ENCODE results near the gene CFAP97D1. TPM values are rescaled to one million over a fixed set of nuclear protein-coding genes. Genes with fewer than 3 reads are reported as not detected.

The CFAP97D1 gene
- total and polyA plus RNA-seq, 10 of the 15 experiments (the other 5 are each of a cell fraction or from before 2014, with no cell fraction given) = 0.13 TPM; not detected in 9

- peak; percentile 41 for DNase-seq (ENCODE audit: low read depth, low spot score)
- in situ Hi-C loops (cut with MboI) (no loop called here), intact Hi-C loops (cut with micrococcal nuclease; ENCODE audit: unreplicated experiment) (no loop called here)
- Histone ChIP-seq H3K9me3 (replicated peaks; ENCODE audit: control insufficient read depth, insufficient read depth, low read length) (no peaks in the 10 kb centered on the region), H2AFZ (ENCODE audit: control insufficient read depth, low read depth, low read length) (no peak overlapping the region), H3K4me2 (ENCODE audit: control insufficient read depth, insufficient read depth) (no peak overlapping the region), H3K4me1 (ENCODE audit: control insufficient read depth, insufficient read depth, low read length) (no peaks in the 10 kb centered on the region), H3K36me3 (ENCODE audit: control insufficient read depth in 2 of 2, insufficient read depth in 2 of 2, low read length in 1 of 2) (no peaks in the 10 kb centered on the region), H3K4me3 (no peak overlapping the region), H3K27me3 (replicated peaks in 1 of 2; ENCODE audit: control insufficient read depth in 2 of 2, insufficient read depth in 2 of 2, low read length in 1 of 2) (peaks cover 5 to 6% of the 10 kb centered on the region in 2 experiments), H3K79me2 (ENCODE audit: control insufficient read depth, insufficient read depth, low read length) (no peaks in the 10 kb centered on the region), H4K20me1 (ENCODE audit: control insufficient read depth, insufficient read depth) (no peaks in the 10 kb centered on the region), H3K9ac (ENCODE audit: control insufficient read depth, insufficient read depth, low read length) (no peak overlapping the region), H3K27ac (ENCODE audit: control insufficient read depth, insufficient read depth) (no peak overlapping the region)
- FAIRE-seq = peak; percentile 75
- peak; percentile 94 for ATAC-seq
- RAD21 ChIA-PET (ENCODE audit: unreplicated experiment) = interaction anchor here (11.0 kb wide), 1 partner anchor 57 kb away, joined by 171 read pairs; no protein-coding TSS in a partner anchor
- SMC1A ChIA-PET (ENCODE audit: uncharacterized antibody, unreplicated experiment) = interaction anchor here (0.6 to 1.6 kb wide), 4 partner anchors 20 to 62 kb away, joined by 3 to 7 read pairs (median 4); no protein-coding TSS in a partner anchor
- POLR2A ChIA-PET = no interaction called here
- 14% methylated on average over 5 of the region's 5 CpGs for WGBS (ENCODE audit: insufficient coverage, insufficient replicate concordance, low lambda C conversion rate, missing lambda C conversion rate)
- CTCF ChIA-PET = interaction anchor here (1.2 to 1.8 kb wide), 5 partner anchors 12 to 176 kb away, joined by 3 to 15 read pairs (median 6); no protein-coding TSS in a partner anchor
- no TSS peak for BruUV-seq (replicated peaks)
- TF ChIP-seq PBX3 (IDR thresholded peaks at IDR 0.05; ENCODE audit: insufficient replicate concordance, low read depth, low read length) (no peak), YY1 (IDR thresholded peaks at IDR 0.05; ENCODE audit: low read depth, low read length) (no peak), NFYA (IDR thresholded peaks at IDR 0.05; ENCODE audit: borderline replicate concordance, low read depth, low read length) (no peak), BHLHE40 (IDR thresholded peaks at IDR 0.05; ENCODE audit: borderline replicate concordance in 1 of 2, low read depth in 2 of 2, low read length in 1 of 2) (peak; percentile 5 to 59; a peak in 1 of 4 replicates), ZNF622 (IDR thresholded peaks at IDR 0.05) (no peak), CREM (IDR thresholded peaks at IDR 0.05; ENCODE audit: low read depth) (peak; percentile 48; the same call in 1 of the 2 replicates), KLF5 (IDR thresholded peaks at IDR 0.05; ENCODE audit: partially characterized antibody) (no peak), ETV6 (conservative IDR thresholded peaks at IDR 0.05 in 1 of 2, IDR thresholded peaks at IDR 0.05 in 1 of 2; ENCODE audit: borderline replicate concordance in 1 of 2, low read depth in 1 of 2) (no peak), CHD2 (IDR thresholded peaks at IDR 0.05; ENCODE audit: borderline replicate concordance, low read depth, low read length) (no peak), PML (IDR thresholded peaks at IDR 0.05; ENCODE audit: low read length) (no peak), HCFC1 (IDR thresholded peaks at IDR 0.05; ENCODE audit: low read length) (no peak), MEF2A (IDR thresholded peaks at IDR 0.05; ENCODE audit: insufficient read depth, low read depth, low read length) (no peak), PRDM15 (CRISPR knock-in tag; IDR thresholded peaks at IDR 0.05) (peak; percentile 84), SMAD5 (IDR thresholded peaks at IDR 0.05; ENCODE audit: low read depth) (no peak), RCOR1 (conservative IDR thresholded peaks at IDR 0.05; ENCODE audit: low read depth, low read length) (no peak), KDM1A (IDR thresholded peaks at IDR 0.05; ENCODE audit: borderline replicate concordance) (no peak), STAT1 (conservative IDR thresholded peaks at IDR 0.05) (no peak)
- TF ChIP-seq, protein P1, sequence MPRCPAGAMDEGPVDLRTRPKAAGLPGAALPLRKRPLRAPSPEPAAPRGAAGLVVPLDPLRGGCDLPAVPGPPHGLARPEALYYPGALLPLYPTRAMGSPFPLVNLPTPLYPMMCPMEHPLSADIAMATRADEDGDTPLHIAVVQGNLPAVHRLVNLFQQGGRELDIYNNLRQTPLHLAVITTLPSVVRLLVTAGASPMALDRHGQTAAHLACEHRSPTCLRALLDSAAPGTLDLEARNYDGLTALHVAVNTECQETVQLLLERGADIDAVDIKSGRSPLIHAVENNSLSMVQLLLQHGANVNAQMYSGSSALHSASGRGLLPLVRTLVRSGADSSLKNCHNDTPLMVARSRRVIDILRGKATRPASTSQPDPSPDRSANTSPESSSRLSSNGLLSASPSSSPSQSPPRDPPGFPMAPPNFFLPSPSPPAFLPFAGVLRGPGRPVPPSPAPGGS (IDR thresholded peaks at IDR 0.05; ENCODE audit: borderline replicate concordance, insufficient read depth, low read depth, low read length, poor library complexity, severe bottlenecking) = no peak
These were observed 26.6 kb upstream of the CFAP97D1 start for GRCh38 chr17:43753493-43754129.

Measured in GM12878 (cell line).